ENCODE measurements around the gene BTG2. TPM values are rescaled to one million over a fixed set of nuclear protein-coding genes. Genes with fewer than 3 reads are reported as not detected.

Gene BTG2
- total and polyA plus RNA-seq, 2 experiments from 2014 or later: 6.3 to 9.1 TPM

- H3K9me3 Mint-ChIP-seq: no peaks in the 10 kb centered on the region
- peak overlapping the region; percentile 55; the same call in 1 of the 2 replicates for H3K4me2 ChIP-seq
- peaks cover 14% of the 10 kb centered on the region; the same call in 2 of the 3 replicates for H3K4me1 Mint-ChIP-seq
- H3K4me3 ChIP-seq: no peak overlapping the region
- no peaks in the 10 kb centered on the region for H3K9me2 ChIP-seq (ENCODE audit: insufficient read depth)
- no peaks in the 10 kb centered on the region for H3K36me3 ChIP-seq (ENCODE audit: insufficient read depth)
- H3K79me2 ChIP-seq (replicated peaks; ENCODE audit: insufficient read depth): no peaks in the 10 kb centered on the region
- H3F3A ChIP-seq (replicated peaks; ENCODE audit: low read depth): no peaks in the 10 kb centered on the region; the same call in 1 of the 2 replicates
- peaks cover 25% of the 10 kb centered on the region for H3K27me3 Mint-ChIP-seq (ENCODE audit: insufficient read depth, low read depth, poor library complexity)
- no peaks in the 10 kb centered on the region for H3K36me3 Mint-ChIP-seq (ENCODE audit: low read depth)
- H3K27ac ChIP-seq (ENCODE audit: low read depth): no peak overlapping the region
- H4K20me1 ChIP-seq (replicated peaks; ENCODE audit: insufficient read depth): no peaks in the 10 kb centered on the region
- peak; percentile 15 for ATAC-seq
- peak overlapping the region; percentile 91 for H2AFZ ChIP-seq
- peak; percentile 71 for DNase-seq (ENCODE audit: low spot score)
- peaks cover 11% of the 10 kb centered on the region; the same call in 1 of the 2 replicates for H3K4me1 ChIP-seq (ENCODE audit: insufficient read depth)
- no peak overlapping the region for H3K27ac Mint-ChIP-seq
- peaks cover 29% of the 10 kb centered on the region for H3K27me3 ChIP-seq (ENCODE audit: insufficient read depth)
- H3K4me3 Mint-ChIP-seq: 0 out of 3 replicates have a peak overlapping the region, but pooled peaks have one; percentile 23
- 0 out of 2 replicates have a peak, but pooled peaks have one; percentile 33 for TF ChIP-seq POLR2AphosphoS5 (IDR thresholded peaks at IDR 0.05; ENCODE audit: low read depth)
- no peak for TF ChIP-seq NANOG (IDR thresholded peaks at IDR 0.05; ENCODE audit: borderline replicate concordance)
- TF ChIP-seq, protein P1, sequence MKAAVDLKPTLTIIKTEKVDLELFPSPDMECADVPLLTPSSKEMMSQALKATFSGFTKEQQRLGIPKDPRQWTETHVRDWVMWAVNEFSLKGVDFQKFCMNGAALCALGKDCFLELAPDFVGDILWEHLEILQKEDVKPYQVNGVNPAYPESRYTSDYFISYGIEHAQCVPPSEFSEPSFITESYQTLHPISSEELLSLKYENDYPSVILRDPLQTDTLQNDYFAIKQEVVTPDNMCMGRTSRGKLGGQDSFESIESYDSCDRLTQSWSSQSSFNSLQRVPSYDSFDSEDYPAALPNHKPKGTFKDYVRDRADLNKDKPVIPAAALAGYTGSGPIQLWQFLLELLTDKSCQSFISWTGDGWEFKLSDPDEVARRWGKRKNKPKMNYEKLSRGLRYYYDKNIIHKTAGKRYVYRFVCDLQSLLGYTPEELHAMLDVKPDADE (IDR thresholded peaks at IDR 0.05): peak; percentile 82
These were observed 34.1 kb upstream of the BTG2 start for GRCh38 chr1:203271018-203271743.

- peaks cover 29% of the 10 kb centered on the region for H3K27me3 ChIP-seq (ENCODE audit: insufficient read depth)
- peaks cover 14% of the 10 kb centered on the region; the same call in 2 of the 3 replicates for H3K4me1 Mint-ChIP-seq
- TF ChIP-seq CTCF (conservative IDR thresholded peaks at IDR 0.05; ENCODE audit: low read depth in 2 of 2) (no peak), POLR2AphosphoS5 (IDR thresholded peaks at IDR 0.05; ENCODE audit: low read depth) (no peak), ZNF114 (CRISPR knock-in tag; IDR thresholded peaks at IDR 0.05) (no peak), NANOG (IDR thresholded peaks at IDR 0.05; ENCODE audit: borderline replicate concordance) (no peak), STAT1 (IDR thresholded peaks at IDR 0.05; ENCODE audit: unreplicated experiment) (no peak), ZNF331 (CRISPR knock-in tag; IDR thresholded peaks at IDR 0.05; ENCODE audit: low read depth) (no peak), EZH2phosphoT487 (IDR thresholded peaks at IDR 0.05; ENCODE audit: unreplicated experiment) (no peak)
- ATAC-seq (no peak), DNase-seq (ENCODE audit: low spot score) (no peak)
- H3K4me3 ChIP-seq: no peak overlapping the region
- H3K4me1 ChIP-seq (ENCODE audit: insufficient read depth): peaks cover 11% of the 10 kb centered on the region; the same call in 1 of the 2 replicates
- H3K27ac Mint-ChIP-seq: no peak overlapping the region
- H3K27me3 Mint-ChIP-seq (ENCODE audit: insufficient read depth, low read depth, poor library complexity): peaks cover 25% of the 10 kb centered on the region
- H3K36me3 ChIP-seq (ENCODE audit: insufficient read depth): no peaks in the 10 kb centered on the region
- H3K36me3 Mint-ChIP-seq (ENCODE audit: low read depth): no peaks in the 10 kb centered on the region
- no peaks in the 10 kb centered on the region; the same call in 1 of the 2 replicates for H3F3A ChIP-seq (replicated peaks; ENCODE audit: low read depth)
- no peak overlapping the region for H3K4me2 ChIP-seq
- H3K9me3 Mint-ChIP-seq: no peaks in the 10 kb centered on the region
- H3K9me2 ChIP-seq (ENCODE audit: insufficient read depth): no peaks in the 10 kb centered on the region
- H4K20me1 ChIP-seq (replicated peaks; ENCODE audit: insufficient read depth): no peaks in the 10 kb centered on the region
- no peak overlapping the region for H2AFZ ChIP-seq
- no peaks in the 10 kb centered on the region for H3K79me2 ChIP-seq (replicated peaks; ENCODE audit: insufficient read depth)
- H3K4me3 Mint-ChIP-seq: no peak overlapping the region
- no peak overlapping the region for H3K27ac ChIP-seq (ENCODE audit: low read depth)
These were observed 33.2 kb upstream of the BTG2 start for GRCh38 chr1:203271962-203272632.
